CD4-positive, alpha-beta T cell treated with Interleukin-12 subunit alpha and Interleukin-12 subunit beta, for 1 hour (primary cell): Measurements from ENCODE around the gene FBXW10.
"Not testable (repeated sequence)": the region's sequence is repeated elsewhere in the genome, so short reads cannot be mapped to it uniquely, and the experiment has no call there.

Source experiments
- DNase-seq: peaks from one replicate; pipeline ENCODE4 v3.0.0-alpha.2; 2020

The FBXW10 gene

DNA sequence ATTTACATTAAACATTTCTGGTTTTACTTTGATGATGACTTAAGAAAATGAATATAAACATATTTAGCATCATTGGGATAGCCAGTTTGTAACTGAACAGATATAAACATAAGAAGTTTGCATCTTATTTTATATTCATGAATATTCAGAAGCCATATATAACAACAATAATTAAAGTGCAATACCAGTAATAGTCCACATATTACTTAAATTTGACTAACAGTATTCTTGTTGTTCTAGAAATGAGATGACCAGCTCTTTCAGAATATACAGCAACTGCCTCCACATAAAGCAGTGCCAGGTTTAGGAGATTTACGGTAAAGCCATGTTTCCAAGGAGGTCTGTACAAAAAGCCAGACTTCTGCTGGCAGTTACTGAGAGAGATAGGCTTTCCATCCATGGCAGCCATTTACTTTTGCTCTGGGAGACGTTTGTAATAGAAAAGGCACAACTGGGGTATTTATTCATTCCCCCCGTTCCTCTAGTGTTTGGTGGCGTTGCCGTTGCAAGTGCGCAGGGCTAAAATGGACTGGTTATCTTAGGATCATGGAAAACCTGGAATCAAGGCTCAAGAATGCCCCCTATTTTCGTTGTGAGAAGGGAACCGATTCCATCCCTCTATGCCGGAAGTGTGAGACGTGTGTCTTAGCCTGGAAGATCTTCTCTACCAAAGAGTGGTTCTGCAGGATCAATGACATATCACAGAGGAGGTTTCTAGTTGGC, at the start of gene FBXW10:
Gene FBXW10, plus strand, starts transcription at position 356 of the 723 bp plus-strand sequence. Its CDS starts 191 bp downstream, at position 547.
- DNase-seq, result not testable (repeated sequence)

GRCh38 chr17:18695143-18695542, 48.7 kb upstream of the FBXW10 start:
- not testable (repeated sequence) for DNase-seq

DNA sequence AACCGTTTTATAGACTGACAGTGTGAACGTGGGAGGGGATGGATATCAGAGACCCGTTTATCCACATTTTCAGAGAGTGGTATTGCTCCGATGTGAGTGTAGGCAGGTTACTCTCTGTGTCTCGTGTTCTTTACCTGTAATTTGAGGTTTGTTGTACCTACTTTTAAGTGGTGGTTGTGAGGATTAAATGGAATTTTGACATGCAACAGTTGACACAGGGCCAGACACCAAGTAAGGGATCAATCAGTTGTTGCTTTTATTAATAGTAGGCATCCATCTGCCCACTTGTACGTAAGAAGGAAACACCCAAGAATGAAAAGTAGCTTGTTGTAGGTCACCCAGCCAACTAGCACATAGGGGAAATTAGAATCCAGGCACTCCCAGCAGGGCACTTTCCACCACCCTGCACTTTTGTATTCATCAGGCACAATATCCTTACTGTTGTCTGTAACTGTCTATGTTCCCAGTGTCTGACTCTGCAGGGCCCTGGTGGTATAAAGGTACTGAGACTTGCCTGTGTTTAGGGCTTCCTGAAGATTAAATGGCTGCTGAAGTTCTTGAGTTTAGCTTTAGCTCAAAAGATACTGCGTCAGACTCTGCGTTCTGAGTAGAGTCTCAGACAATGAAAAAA, 45.3 kb upstream of the FBXW10 start:
- not testable (repeated sequence) for DNase-seq

DNA sequence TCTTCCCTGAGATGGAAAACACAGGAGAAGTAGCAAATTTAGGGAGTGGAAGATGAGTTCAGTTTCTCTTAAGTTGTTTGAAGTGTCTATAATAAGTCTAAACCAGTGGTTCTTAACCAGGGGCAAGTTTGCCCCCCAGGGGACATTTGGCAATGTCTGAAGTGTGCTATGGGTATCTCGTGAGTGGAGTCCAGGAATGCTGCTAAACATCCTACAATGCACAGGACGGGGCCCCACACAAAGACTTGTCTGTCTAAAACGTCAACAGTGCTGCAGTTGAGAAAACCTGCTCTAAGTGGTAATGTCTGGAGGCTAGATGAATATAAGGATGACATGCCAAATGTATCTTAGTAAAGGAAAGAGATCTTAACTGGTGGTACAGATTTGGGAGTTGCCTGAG, 37.9 kb upstream of the FBXW10 start:
- DNase-seq, result not testable (repeated sequence)

DNA sequence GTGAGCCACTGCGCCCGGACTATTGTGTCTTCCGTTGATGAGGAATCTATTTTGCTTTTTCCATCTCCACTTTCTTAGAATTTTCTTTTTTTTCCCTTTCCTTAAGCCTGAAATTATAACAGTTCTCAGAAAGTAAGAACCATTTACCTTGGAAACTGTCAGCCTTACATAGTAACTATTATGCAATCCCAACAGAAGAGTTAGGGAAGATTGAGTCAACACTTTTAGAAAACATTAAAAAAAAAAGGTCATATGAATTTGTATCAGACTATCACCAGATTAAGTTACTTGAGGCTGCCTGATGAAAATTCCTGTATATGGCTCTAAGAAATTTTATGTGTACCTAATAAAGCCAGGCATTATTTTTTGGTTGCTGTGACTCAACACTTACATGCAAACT, 35.6 kb upstream of the FBXW10 start:
- not testable (repeated sequence) for DNase-seq

DNA sequence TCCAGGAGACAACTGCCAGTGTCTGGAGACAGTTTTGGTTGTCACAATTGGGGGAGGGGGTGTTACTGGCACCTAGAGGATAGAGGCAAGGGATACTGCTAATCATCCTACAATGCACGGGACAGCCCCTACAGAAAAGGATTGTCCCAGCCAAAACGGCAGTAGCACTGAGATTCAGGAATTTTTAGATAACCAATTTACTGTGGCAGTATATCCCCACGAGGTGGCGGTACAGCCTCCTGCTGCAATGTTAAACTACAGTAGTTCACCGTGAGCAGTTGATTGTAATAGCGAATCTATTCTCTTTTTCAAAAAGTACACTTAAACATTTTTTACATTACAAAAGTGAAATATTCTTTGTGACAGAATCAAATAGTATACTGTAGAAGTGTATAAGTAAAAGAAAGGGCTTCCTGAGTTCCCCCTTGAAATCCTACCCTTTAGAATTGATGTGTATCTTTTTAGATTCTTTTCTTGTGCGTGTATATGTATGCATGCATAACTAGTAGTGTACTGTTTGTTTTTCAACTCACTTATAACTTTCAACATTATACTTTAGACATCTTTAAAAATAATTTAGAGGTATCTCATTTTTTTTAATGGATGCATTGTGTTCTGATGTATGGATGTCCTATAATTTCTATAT, 31.4 kb upstream of the FBXW10 start:
- DNase-seq, result peak; percentile 62

DNA sequence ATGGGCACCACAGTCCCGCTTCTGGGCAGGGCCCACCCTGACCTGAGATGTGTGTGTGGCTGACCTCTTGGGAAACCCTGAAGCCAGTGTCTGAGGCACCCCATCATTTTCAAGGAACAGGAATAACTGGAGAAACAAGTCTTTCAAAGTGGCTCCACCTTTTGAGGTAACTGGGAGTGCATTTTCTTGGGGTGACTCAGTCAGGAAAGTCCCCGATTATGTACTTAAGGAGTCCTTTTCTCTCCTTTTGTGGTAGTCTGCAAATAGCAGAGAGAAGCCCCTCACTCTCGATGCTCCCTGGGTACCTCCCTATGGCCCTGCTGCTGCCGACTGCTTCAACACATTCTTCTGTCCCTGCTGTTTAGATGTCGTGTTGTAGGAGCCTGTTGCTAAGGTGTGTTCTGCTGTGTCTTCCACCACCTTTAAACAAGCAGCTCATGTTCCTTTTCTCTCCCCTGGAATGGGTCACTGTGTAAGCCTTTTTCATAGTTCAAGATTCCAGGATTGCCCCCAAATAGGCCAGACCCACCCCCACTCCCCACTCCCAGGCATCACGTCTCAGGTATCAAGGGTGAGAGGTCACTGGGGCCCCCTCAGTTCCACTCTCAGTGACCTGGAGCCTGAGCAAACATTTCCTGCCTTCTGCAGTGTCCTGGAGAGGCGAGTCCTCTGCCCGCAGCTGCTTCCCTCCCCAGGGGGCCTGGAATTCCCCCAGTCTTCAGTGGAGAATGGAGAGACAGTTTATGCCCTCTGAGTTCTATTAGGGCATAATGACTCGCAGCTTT, 25.0 kb upstream of the FBXW10 start:
- DNase-seq, result not testable (repeated sequence)

GRCh38 chr17:18719428-18720110, 24.3 kb upstream of the FBXW10 start:
- not testable (repeated sequence) for DNase-seq

- not testable (repeated sequence) for DNase-seq
These were observed 21.9 kb upstream of the FBXW10 start for GRCh38 chr17:18721775-18722547.

- not testable (repeated sequence) for DNase-seq
These were observed 21.2 kb upstream of the FBXW10 start for GRCh38 chr17:18722612-18723011.

- DNase-seq, result not testable (repeated sequence)
These were observed 20.3 kb upstream of the FBXW10 start for GRCh38 chr17:18723509-18723908.

DNA sequence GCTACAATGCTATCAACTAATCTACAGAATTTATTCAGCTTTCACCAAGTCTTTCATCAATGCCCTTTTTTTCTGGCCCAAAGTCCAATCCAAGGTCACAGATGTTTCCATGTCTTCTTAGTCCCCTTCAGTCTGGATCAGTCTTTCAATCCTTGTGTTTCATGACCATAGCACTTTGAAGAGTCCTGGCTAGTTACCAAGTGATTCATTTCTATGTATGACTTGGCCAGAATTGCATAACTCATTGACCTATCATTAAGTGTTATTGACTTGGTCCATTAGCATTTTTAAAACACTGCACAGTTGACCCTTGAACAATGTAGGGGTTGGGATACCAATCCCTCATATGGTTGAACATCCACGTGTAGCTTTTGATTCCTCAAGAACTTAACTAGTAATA, 11.4 kb upstream of the FBXW10 start:
- DNase-seq, result not testable (repeated sequence)

DNA sequence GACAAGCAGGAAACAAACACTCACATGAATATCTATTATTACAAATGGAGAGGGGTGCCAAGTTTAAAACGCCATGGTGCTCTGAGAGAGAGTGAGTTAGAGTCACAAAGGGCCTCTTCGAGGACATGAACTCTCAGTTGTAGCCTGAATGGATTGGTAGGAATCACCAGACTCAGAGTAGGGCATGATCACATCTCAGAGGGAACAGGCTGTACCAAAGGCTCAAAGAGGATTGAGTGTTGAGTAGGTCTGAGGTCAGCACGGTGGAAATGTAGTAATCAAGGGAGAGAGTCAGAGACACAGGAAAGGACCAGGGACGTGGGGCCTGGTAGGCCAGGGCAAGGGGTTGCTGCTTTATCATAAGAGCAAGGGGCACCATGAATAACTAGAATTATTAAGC, 10.5 kb upstream of the FBXW10 start:
- not testable (repeated sequence) for DNase-seq

- DNase-seq, result not testable (repeated sequence)
These were observed 4.0 kb upstream of the FBXW10 start for GRCh38 chr17:18739616-18740391.

DNA sequence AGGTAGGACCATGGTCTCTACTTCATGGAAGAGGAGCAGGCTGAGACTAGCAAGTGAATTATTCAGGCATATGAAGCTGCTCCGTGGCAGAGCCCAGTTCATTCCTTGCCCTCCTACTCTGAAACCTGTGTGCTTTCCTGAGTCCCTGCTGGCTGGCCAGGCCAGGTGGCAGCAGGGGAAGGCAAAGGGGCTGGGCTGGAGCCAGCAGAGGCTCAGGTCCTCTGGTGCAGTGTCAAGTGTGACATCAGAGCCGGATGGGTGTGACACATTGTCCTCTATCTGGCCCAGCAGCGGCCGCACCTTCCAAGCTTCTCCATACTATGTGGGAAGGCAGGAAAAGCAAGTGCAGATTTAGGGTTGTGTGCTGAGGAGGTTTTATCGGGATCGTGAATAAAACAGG, 2.6 kb upstream of the FBXW10 start:
- not testable (repeated sequence) for DNase-seq

GRCh38 chr17:18744726-18745125, 872 bp downstream of the FBXW10 start:
- DNase-seq, result not testable (repeated sequence)

DNA sequence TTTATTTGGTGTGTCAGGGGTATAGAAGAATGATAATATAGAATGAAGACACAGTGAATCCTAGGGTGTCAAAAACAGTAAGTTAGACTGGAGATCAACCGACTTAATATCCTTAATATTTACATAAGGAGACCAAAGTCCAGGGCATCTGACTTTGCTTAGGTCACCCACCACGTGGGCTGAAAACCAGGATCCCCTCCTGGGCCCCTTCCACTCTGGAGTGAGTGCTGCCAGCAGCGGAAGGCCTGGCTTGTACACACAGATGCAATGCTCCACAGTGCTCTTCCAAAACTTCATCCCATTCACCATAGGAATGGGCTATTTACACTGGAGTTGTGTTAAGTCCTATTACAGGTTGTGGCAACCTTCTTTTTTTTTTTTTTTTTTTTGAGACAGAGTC, 2.7 kb downstream of the FBXW10 start:
- DNase-seq, result not testable (repeated sequence)

DNA sequence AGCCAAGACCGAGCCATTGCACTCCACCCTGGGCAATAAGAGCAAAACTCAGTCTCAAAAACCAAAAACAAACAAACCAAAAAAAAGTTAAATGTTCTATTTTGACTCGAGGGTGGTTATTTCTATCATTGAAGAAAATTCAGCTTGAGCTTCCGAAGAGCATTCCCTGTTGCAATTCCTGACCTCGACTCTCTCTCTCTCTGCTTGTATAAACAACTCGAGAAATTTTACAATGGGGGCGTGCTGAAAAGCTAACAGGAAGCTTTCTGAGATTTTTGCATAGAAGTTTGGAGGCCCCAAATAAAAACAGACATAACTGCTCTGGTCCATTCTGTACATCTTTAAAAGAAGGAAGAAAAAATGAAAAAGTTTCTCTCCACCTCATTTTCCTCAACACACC, 3.6 kb downstream of the FBXW10 start:
- not testable (repeated sequence) for DNase-seq

DNA sequence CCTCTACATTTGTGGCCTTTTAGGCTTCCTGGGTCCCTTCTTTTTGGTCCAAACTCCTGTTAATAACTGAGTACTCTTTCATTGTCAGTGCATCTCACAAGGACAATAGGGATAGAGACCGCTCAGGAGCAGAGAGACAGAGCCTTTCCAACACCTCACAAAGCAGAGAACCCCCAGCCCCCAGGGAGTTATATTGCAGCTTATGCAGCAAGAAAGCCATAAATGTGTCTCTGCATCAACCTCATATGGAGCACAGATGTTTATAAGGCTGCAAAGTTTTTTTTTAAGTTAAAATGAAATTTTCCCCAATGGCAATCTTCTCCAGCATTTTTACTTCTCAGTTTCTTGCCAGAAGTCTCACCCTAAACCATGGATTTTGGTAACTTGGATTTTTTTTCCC, 6.4 kb downstream of the FBXW10 start:
- not testable (repeated sequence) for DNase-seq

DNA sequence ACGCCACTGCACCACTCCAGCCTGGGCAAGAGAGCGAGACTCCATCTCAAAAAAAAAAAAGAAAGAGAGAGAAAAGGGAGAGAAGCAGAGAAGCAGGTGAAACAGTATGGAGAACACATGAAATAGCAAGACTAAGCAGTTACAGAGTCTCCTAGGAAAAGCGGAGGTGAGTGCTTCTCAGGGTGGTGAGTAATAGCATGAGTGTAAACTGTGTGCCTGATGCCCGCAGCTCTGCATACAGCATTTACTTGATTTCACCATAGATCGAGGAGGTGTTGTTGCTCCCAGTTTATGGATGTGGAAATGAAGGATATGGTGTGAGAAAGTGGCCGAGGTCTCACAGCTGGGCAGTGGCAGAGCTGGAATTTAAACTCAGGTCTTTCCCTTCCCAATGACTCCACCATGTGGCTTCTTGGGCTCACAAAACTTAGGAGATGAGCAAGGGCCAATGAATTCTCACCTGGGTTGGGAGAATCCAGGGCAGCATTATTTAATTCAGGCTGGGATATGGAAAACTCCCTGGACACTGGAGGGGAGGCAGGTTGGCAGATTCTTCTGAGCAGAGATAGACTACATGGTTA, 10.1 kb downstream of the FBXW10 start:
- not testable (repeated sequence) for DNase-seq
